Tibial nerve (tissue), 4 donors: ENCODE results near the gene VWCE.

Experiments used
- EP300 ChIP-seq, 2 donors: sonication (generic); formaldehyde crosslinking; IDR thresholded peaks; one replicate each; pipeline ENCODE4 v1.6.1; 2017; ENCODE audit warnings: antibody characterized with exemption in 2 of 2, mild to moderate bottlenecking in 1 of 2
- TF ChIP-seq, protein P1 (sequence below), 5 experiments: fragments of 200-600 bp in 3 of 5; fragments of 450-650 bp in 2 of 5; sonication (generic) in 3 of 5; IDR thresholded peaks; one replicate each; pipeline ENCODE4 v1.5.1; 2016 to 2019; ENCODE audit warnings: antibody characterized with exemption in 5 of 5, mild to moderate bottlenecking in 3 of 5, moderate library complexity in 2 of 5

DNA sequence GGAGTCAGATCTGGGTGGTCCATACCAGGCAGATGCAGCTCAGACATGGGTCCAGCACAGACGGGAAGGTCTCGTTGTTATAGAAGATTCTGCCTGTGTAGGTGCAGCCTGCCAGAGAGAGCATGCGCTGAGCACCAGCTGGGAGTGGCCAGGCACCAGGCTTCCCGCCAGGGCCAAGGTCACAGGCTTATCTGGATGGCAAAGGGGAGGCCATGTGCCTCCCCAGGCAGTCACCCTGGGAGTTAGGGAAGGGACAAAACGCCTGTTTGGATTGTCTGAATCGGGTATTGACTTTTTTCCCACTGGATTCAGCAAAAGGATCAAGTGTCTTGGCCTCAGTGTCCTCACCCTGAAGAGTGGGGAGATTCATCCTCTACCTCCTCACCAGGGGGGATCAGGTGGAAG, 27.7 kb downstream of the VWCE start:
- TF ChIP-seq, protein P1, sequence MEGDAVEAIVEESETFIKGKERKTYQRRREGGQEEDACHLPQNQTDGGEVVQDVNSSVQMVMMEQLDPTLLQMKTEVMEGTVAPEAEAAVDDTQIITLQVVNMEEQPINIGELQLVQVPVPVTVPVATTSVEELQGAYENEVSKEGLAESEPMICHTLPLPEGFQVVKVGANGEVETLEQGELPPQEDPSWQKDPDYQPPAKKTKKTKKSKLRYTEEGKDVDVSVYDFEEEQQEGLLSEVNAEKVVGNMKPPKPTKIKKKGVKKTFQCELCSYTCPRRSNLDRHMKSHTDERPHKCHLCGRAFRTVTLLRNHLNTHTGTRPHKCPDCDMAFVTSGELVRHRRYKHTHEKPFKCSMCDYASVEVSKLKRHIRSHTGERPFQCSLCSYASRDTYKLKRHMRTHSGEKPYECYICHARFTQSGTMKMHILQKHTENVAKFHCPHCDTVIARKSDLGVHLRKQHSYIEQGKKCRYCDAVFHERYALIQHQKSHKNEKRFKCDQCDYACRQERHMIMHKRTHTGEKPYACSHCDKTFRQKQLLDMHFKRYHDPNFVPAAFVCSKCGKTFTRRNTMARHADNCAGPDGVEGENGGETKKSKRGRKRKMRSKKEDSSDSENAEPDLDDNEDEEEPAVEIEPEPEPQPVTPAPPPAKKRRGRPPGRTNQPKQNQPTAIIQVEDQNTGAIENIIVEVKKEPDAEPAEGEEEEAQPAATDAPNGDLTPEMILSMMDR (IDR thresholded peaks at IDR 0.05): no peak
- no peak for TF ChIP-seq EP300 (IDR thresholded peaks at IDR 0.05)
